Measurements from ENCODE around the gene BLM.
"Not testable (repeated sequence)": the region's sequence is repeated elsewhere in the genome, so short reads cannot be mapped to it uniquely, and the experiment has no call there.

The BLM gene

DNA sequence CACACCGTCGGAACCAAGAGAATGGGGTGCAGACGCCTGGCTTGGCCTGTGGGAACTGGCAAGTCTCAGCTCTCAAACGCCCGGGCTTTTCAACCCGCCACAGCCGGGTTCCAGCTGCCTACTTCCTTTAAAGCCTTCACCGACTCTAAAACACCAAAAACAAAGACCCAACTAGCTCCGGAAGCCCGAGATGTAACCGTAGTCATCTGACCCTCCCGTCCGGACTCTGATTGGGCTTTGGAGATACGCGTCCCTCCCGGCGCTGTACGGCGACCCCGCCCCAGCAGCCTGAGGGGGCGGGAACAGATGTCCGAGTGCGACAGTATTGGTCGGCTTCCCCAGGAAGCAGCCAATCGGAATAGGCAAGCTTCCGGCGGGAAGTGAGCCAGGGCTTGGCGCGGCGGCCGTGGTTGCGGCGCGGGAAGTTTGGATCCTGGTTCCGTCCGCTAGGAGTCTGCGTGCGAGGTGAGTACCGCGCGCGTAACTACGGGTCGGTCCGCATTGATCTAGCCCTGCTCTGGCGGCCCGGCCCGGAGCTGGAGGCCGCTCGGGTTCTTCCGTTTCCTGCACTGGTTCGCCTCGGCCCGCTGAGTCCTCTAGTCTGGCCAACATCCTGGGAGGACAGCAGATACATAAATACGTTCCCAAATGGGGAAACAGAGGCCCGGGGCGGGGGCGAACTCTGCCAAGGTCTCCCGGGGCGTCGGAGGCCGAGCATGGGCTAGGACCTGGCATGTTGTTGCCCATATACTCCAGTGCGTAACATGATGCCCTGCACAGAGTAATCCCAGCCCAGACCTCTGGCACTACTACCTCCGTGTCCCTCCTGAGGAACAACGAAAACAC, at the start of gene BLM:
TSS of gene BLM (plus strand) at position 371 of the 846 bp plus-strand sequence. CDS start 30,047 bp downstream, outside the sequence.
- peak; percentile 98 for DNase-seq

DNA sequence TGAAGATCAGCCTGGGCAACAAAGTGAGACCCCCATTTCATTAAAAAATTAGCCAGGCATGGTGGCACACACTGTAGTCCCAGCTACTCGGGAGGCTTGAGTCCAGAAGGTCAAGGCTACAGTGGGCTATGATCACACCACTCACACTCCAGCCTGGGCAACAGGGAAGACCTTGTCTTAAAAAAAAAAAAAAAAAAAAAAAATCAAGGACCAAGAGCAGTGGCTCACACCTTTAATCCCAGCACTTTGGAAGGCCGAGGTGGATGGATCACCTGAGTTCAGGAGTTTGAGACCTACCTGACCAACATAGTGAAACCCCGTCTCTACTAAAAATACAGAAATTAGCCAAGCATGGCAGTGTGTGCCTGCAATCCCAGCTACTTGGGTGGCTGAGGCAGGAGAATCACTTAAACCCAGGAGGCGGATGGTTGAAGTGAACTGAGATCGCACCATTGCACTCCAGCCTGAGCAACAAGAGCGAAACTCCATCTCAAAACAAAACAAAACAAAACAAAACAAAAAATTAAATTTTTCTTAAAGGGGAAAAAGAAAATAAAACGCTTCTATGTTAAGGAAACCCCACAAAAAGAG, 49.3 kb upstream of the BLM start:
- DNase-seq: not testable (repeated sequence)

DNA sequence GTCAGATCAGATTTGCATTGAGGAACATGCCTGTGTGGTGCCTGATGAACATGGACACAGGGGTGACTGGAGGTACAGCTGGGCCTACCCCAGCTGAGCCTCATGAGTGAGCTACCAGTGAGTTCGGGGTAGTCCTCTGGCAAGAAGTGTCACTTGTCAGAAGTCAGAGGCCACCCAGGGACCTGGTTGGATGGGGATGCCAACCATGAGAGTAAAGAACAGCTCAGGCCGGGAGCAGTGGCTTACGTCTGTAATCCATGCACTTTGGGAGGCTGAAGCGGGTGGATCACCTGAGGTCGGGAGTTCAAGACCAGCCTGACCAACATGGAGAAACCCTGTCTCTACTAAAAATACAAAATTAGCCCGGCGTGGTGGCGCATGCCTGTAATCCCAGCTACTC, 46.5 kb upstream of the BLM start:
- not testable (repeated sequence) for DNase-seq

DNA sequence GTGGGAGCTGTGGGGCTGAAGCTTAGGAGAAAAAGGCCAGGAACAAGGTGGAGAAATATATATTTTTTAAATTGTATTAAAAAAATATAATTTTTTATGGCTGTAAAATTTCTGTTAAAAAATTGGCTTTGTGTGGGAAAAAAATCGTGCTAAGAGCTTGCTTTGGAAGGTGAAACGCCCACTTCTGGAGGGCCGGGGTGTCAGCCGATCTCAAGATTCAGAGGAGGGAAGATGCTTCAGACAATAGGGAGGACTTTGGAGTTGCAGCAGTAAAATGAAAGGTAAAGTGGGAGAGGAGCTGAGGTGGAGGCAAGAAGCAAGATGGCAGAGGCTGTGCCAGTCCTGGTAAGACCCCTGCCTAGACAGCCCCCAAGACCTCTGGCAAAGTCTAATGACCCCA, 45.9 kb upstream of the BLM start:
- DNase-seq: no peak

DNA sequence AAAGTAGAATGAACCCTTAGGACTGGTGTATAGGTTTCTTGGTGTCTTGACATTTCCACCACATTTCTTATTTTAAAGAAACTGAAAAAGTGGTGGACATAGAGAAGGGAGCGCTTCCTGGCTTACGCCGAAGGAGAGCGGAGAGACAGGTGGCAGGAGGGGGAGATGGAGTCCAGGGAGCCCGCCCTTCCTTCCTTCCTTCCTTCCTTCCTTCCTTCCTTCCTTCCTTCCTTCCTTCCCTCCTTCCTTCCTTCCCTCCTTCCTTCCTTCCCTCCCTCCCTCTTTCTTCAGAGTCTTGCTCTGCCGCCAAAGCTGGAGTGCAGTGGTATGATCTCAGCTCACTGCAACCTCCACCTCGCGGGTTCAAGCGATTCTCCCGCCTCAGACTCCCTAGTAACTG, 43.8 kb upstream of the BLM start:
- DNase-seq: not testable (repeated sequence)

DNA sequence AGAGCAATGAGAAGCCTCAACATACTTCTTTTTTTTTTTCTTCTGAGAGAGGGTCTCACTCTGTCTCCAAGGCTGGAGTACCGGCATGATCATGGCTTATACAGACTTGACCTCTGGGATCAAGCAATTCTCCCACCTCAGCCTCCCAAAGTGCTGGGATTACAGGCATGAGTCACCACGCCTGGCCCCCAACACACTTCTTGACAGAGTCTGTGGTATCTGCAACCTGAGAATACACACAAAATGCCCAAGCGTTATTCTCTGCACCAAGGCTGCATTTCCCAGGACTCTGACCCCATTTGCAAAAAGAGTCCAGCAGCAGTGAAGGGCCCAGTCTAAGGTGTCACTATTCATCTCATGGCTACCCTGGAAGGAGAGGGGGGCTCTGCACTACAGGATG, 42.7 kb upstream of the BLM start:
- no peak for DNase-seq

DNA sequence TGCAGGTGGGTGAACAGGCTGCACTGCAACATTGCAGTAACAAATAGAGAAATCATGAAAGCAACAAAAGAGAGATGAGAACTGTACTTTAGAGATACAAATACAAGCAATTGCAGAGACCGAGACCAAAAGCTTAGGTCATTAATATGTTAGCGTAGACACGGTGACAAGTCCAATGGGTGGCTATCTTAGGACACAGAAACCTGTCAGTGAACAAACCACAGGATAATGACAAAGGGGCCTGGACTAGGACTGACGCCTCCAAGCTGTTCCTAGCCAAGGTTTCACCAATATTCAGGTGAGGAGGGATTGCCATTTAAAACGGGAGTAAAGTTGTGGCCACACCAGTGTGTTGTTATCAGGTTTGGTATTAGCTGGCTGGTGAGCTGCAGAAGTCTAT, 41.7 kb upstream of the BLM start:
- DNase-seq: no peak

DNA sequence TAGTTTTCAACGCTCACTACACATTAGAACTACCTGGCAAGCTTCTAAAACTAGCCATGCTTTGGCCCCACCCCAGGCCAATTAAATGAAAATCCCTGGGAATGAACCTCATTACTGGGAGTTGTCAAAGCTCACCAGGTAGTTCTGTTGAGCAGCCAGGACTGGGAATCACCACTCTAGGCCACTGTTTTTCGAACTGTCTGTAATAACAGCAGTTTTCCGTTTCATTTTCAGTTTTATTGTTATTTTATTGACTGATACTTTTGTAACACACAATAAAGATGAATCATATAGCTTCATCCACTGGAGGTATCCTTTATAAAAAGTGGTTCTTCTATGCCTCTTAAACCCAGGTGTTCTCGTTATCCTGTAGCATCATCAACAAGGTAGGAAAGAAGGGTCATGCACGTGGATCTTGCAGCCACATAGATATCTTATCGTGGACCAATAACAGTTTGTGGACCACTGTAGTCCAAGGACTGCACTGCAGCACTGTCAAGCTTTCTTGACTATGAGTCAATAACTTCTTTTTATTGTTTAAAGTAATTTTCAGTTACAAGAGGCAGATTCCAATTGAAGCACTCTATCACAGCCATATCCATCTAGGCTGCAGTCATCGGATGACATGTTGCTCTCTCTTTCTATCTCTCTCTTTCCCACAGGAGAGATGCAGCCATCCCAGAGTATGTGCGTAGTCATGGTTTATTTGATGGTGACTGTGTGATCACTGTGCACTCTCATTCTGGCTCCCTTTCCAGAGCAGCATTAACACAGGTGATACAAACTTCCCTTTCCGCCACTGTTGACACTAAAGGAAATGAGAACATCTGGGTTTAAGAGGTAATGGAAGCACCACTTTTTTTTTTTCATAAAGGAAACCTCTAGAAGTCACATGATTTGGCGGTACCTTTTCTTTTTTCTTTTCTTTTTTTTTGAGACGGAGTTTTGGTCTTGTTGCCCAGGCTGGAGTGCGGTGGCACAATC, 39.0 kb upstream of the BLM start:
- no peak for DNase-seq

DNA sequence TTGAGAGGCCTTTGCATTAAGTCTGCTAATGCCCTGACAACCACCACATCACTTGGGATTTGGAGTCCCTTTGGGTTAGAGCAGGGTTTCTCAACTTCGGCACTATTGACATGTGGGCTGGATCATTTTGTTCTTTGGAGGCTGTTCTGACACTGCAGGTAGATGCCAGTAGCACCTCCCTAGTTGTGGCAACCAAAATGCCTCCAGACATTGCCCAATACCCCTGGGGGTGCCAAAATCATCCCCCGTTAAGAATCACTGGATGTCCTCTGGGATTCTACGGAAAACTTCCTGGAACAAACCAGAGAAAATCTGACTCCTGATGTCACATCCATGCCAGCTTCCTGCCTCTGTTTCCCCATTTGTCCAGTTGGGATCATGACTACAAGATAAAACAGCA, 37.2 kb upstream of the BLM start:
- DNase-seq: no peak

DNA sequence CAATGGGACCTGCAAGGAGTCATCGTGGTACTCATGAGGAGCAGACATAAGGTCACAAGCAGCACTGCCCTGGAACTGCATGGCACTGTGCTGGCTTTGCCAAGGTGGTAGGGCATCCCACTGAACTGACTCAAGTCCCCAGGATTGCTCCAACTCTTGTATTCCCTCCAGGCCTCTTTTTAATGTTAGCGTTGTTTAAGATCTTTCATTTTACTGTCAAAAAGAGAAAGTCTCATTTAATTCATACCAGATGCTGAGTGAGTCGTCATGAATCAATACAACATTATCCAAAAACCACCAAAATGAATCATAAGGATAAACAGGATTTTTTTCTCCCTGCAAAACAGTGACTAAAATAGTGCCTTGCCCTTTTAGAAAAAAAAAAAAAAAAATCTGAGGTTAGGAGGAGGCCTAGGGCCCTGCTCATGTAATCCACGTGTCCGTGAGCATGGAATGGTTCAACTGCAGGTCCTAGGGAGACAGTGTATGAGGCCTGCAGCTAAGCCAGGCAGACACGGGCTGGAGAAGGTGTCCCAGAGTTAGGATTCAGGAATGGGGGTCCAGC, 36.7 kb upstream of the BLM start:
- DNase-seq: no peak

DNA sequence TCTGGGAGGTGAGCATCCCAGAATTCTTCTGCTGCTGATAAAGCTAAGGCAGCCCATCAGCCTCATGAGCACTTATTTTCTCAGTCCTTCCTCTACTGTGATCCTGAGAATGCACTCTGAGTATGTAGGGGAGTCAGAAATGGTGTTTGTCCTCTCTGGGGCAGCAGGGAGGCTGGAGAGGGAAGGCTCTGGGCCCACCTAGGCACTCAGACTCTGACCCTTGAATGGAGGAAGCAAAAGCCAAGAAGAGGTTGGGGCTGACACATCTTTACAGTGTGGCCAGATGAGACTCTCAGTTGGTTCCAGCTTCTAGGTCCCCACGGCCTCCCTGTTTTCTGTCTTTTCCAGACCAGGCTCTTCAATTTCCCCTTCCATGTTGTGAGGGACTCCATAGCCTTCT, 36.1 kb upstream of the BLM start:
- no peak for DNase-seq

DNA sequence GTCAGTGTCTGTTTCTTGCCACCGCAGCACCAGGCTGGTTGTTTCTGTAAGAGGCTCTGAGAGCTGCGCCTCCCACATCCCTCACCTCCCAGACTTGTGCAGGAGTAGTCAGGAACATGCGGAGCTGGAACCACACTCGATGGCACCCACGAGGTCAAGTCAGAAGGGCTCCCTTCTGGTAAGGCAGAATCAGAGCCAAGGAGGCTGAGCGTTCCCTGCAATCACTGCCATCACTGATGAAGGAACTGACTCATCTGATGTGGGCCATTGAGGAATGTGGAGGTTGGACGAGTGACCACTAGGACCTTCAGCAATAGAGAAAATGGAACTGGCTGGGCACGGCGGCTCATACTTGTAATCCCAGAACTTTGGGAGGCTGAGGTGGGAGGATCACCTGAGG, 35.7 kb upstream of the BLM start:
- DNase-seq: no peak

DNA sequence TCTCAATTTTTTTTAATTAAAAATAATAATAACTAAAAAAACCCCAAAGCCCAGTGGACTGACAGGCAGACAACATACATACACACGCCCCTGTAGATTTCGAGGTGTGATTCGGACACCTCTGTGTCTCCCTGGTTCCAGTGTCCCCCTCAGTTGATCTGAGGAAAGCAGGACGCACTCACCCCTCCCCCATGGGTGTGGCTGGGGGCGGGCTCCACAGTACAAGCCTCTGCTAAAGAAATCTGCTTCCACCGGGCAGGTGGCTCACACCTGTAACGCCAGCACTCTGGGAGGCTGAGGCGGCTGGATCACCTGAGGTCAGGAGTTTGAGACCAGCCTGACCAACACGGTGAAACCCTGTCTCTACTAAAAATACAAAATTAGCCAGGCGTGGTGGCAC, 33.8 kb upstream of the BLM start:
- DNase-seq: no peak

DNA sequence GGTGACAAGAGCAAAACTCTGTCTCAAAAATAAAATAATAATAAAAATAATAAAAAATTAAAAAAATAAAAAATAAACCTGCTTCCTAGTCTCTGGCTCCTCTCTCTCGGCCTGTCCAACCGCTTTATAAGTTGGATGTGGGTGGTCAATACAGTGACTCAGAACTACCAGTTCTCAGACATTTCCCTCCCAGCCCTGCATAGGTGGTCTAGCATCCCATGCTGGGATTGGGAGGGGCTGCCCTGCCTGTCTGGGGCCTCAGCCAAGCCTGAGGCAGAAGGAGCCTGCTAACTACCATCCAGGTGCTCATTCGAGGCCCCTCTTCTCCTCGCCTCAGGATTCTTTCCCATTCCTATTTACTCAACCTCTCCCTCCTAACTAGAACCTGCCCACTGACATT, 33.3 kb upstream of the BLM start:
- DNase-seq: no peak

DNA sequence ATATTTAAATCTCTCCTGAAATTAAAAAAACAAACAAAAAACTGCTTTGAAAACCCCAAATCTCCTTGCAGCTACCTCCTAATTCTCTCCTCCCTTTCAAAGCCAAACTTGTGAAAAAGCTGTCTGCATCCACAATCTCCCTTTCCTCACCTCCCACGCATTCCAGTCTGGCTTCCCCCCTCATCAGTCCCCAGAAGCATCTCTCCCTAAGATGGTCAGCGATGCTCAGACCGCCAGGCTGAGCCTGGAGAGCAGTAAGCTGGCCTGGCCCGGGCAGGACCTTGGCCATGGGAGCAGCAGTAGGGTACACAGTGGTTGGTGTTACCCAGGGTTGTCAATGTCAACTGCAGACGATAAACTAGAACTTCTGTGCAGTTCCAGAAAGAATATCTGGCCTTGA, 32.9 kb upstream of the BLM start:
- DNase-seq: no peak

DNA sequence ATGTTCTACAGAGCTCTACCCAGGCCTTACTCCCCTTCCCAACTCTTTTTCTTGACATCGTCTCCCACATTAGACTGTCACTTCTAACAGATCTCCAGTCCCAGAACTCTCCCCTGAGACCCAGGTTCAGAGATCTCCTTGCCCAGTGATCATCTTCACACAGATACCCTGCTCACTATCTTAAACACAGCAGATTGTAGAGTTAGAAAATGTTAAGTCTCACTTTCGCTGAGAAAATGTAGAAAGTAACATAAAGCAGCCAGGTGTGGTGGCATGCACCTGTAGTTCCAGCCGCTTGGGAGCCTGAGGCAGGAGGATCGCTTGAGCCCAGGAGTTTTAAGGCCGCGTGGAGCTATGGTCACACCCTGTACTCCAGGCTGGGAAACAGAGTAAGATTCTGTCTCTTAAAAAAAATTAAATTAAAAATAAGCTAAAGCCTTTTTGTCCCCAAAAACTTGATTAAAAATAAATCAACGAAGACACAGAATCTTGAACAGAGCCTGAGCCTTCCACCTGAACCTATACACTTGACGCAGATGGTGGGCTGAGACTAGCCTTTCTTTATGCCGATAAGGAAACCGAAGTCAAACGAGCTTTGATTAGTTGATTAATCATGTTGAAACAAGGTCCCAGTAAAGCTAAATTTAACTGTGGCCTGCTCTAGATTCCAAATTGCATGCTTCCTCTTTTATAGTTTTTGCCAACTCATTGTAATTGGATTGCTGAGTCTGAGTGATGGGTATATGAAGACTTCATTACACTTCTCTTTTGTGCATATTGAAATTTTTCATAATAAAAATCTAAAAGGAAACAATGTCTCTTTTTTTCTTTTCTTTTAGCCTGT, 31.3 kb upstream of the BLM start:
- no peak for DNase-seq

DNA sequence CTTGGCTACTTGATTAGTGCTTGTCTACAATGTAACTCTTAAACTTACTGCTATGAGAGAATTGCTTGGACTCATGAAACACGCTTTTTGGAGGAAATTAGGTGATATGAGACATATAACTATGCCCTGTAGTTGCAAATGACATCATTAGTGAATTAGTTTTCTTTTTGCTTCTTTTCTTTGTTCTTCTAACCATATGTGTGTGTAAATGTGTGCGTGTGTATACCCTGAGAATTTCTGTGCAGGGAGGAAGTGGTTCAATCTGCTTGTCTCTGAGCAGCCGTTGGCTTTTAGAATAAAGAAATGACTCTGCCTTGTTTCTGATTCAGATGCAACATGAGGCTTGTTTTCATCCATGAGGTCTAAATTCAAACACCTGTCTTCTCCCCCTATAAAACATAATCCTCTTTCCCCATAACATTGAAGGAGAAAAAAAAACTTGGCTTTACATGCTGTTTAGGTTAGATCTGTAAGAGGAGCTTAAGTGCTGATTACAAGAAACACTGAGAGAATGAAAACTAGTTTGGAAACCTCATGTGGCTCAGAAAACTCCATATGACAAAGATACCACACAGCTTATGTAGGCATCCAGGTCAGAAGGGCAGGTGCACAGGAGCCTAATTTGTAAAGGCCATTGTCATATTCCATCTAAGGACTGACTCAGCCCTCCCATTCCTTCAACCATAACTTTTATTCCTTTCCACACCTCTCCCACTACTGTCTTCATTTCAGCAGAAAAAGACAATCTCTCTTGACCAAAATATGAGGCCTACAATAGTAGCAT, 30.5 kb upstream of the BLM start:
- peak; percentile 74 for DNase-seq

DNA sequence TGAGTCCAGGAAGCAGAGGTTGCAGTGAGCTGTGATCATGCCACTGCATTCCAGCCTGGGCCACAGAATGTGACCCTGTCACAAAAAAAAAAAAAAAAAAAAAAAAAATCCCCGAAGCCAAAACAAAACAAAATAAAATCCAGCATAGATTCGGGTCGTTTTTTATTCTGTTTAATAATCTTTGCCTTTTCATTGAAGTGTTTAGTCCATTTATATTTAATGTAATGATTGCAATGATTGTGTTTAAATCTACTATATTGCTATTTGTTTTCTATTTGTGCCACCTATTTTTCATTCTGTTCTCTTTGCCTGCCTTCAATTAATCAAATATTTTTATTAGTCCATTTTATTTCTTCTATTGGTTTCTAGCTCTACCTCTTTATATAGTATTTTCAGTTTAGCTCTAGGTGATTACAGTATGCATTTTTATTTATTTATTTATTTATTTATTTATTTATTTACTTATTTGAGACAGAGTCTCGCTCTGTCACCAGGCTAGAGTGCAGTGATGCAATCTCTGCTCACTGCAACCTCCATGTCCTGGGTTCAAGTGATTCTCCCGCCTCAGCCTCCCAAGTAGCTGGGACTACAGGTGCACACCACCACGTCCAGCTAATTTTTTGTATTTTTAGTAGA, 27.7 kb upstream of the BLM start:
- DNase-seq: not testable (repeated sequence)

DNA sequence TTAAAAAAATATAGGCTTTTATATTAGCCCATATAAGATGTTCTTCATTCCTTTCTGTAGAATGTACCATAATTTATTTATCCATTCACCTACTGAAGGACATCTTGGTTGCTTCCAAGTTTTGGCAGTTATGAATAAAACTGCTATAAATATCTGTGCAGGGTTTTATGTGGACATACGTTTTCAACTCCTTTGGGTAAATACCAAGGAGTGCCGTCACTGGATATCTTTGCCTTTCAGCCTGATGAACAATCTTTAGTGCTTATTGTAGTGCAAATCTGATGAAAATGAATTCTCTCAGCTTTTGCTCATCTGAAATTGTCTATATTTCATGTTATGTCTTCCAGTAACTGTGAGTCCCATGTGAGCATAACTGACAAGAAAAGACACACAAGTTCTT, 26.6 kb upstream of the BLM start:
- no peak for DNase-seq

DNA sequence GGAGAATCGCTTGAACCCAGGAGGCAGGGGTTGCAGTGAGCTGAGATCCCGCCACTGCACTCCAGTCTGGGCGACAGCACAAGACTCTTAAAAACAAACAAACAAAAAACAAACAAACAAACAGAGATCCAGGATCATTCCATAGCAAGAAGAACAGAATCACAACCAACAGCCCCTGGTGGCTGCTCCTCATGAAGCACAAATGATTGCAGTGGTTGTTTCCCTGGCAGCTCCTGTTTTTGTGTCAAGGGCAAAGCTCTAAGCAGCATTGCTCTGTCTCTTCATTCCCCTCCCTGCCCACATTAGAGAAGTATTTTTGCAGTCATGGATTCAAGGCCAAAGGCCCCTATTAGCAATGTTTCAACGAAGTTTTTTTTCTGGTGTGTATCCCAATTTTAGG, 25.8 kb upstream of the BLM start:
- DNase-seq: no peak
